Ectodermal cell (in vitro differentiated cells): ENCODE measurements around the gene USB1. TPM values are rescaled to one million over a fixed set of nuclear protein-coding genes. Genes with fewer than 3 reads are reported as not detected.
A peak's percentile ranks its signal among the peaks of the same experiment; 100 is the strongest.

Source experiments
- H3K27ac ChIP-seq: 2 replicates; pipeline ENCODE4 v1.7.0; 2013; ENCODE audit warnings: mild to moderate bottlenecking, low read depth, low read length; ENCODE audit not compliant: insufficient read depth, poor library complexity, severe bottlenecking
- H3K27me3 ChIP-seq: 2 replicates; pipeline ENCODE4 v1.7.0; 2013; ENCODE audit warnings: mild to moderate bottlenecking, low read length; ENCODE audit not compliant: insufficient read depth, control insufficient read depth, poor library complexity, severe bottlenecking
- H3K36me3 ChIP-seq: one replicate; pipeline ENCODE4 v1.7.0; 2013; ENCODE audit warnings: low read length; ENCODE audit not compliant: control insufficient read depth, insufficient read depth
- H3K4me1 ChIP-seq: one replicate; pipeline ENCODE4 v1.7.0; 2013; ENCODE audit warnings: low read length; ENCODE audit not compliant: control insufficient read depth, insufficient read depth
- H3K4me3 ChIP-seq: 2 replicates; pipeline ENCODE4 v1.7.0; 2013; ENCODE audit warnings: low read depth, low read length, control low read depth; ENCODE audit not compliant: insufficient read depth
- H3K9me3 ChIP-seq: 2 replicates; pipeline ENCODE4 v1.7.0; 2013; ENCODE audit warnings: mild to moderate bottlenecking, low read length, moderate library complexity; ENCODE audit not compliant: control insufficient read depth
- WGBS, 2 experiments: methylation state at CpG; one replicate each; pipeline ENCODE4 v1.1.7; 2013; ENCODE audit warnings: missing lambda C conversion rate in 2 of 2; 5-methylcytosine and 5-hydroxymethylcytosine counted together
- polyA plus RNA-seq, 4 experiments: library from polyadenylated mRNA; stranded (reverse); fragments of 50-300 nt; gene quantifications; one replicate each; pipeline ENCODE4 v1.2.3, GENCODE V29; 2013

Gene USB1, protein sequence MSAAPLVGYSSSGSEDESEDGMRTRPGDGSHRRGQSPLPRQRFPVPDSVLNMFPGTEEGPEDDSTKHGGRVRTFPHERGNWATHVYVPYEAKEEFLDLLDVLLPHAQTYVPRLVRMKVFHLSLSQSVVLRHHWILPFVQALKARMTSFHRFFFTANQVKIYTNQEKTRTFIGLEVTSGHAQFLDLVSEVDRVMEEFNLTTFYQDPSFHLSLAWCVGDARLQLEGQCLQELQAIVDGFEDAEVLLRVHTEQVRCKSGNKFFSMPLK
- 73.0 TPM for polyA plus RNA-seq (2013, experiment 1 of 4)
- 68.7 TPM for polyA plus RNA-seq (2013, experiment 2 of 4)
- 41.4 TPM for polyA plus RNA-seq (2013, experiment 3 of 4)
- 51.2 TPM for polyA plus RNA-seq (2013, experiment 4 of 4)

DNA sequence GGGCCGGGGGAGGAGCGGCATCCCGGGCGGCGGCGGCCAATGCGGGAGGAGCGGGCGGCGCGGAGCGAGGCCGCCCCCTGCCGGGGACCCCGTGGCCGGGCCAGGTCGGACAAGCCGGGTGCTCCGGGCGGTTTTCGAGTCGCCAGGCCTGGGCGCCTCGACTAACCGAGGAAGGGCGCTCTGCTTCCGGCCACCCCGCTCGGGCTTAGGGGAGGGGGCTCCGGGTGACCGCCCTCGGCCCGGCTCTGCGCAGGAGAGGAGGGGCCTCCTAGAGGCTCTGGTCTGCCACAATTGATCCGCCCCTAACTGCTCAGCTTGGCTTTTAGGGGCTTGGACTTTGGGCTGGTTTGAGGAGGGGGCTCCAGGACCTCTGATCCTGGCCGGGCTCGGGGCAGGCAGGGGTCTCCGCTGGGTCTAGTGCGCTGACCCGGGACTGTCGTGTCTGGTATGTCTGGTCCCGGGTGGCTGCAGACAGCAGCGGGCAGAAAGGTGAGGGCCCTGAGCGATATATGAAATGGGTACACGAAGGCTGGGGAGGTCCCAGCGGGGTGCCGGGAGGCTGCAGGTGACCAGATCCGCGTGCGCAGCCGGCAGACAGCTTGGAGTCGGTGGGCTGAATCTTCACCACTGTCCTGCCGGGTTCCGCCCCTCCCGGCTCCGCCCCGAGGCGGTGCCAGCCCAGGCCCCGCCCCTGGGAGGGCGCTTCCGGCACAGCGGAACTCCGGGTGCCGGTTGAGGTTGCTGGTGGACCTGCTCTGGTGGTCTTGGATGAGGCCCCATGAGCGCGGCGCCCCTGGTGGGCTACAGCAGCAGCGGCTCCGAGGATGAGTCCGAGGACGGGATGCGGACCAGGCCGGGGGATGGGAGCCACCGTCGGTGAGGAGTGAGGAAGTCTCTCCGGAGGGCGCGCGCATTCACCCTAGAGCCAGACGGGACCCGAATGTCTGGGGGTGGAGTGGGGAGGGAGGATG is at the start of gene USB1:
TSS of gene USB1 (plus strand) at position 702 of the 971 bp plus-strand sequence. CDS start at position 779, 77 bp downstream.
- H3K9me3 ChIP-seq, result no peaks in the 10 kb centered on the region
- no peak within 1 kb of the TSS for H3K27ac ChIP-seq
- H3K27me3 ChIP-seq, result no peaks in the 10 kb centered on the region
- peaks cover 10% of the 10 kb centered on the region for H3K4me1 ChIP-seq
- H3K36me3 ChIP-seq, result peaks cover 7% of the 10 kb centered on the region
- H3K4me3 ChIP-seq, result peak within 1 kb of the TSS; percentile 78
- WGBS, 2 experiments, result 0 to 1% methylated on average over 81 of the region's 81 CpGs

DNA sequence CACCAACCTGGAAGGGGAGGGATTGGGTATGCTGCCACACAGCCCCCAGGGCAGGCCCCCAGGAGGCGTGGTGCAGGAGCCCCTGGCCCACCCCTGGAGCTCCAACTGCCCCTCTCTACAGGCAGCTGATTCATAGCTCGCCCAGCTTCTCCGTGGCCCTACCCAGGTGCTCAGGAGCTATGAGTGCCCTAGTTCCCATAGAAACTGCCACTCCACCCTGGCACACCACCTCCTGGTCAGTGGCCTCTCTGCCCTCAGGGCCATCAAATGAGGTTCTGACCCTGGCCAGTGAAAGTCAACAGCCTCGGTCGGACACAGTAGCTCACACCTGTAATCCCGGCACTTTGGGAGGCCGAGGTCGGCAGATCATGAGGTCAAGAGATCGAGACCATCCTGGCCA is 48.3 kb upstream of the USB1 start:
- Histone ChIP-seq H3K4me1 (no peaks in the 10 kb centered on the region), H3K27me3 (no peaks in the 10 kb centered on the region), H3K27ac (no peak overlapping the region), H3K9me3 (no peaks in the 10 kb centered on the region), H3K4me3 (no peak overlapping the region), H3K36me3 (no peaks in the 10 kb centered on the region)
- WGBS, 2 experiments, result 86 to 92% methylated on average over 9 of the region's 9 CpGs

DNA sequence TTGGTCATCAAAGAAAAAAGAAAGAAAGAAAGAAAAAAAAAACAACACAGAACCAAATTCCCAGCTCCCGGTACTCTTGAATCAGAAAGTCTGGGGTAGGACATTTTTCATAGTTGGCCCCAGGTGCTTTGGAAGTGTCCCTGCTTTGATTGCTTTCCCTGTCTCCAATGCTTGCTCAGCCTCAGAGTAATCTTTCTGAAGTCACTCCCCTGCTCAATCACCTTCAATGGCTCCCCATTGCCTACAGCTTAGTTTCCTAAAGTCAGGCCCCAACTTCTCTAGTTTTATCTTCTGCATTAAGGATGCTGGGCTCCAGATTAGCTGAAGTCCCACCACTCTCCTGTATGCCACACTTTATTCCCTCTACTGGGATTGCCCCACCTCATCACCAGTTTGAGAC is 47.4 kb upstream of the USB1 start:
- H3K9me3 ChIP-seq, result no peaks in the 10 kb centered on the region
- no peak overlapping the region for H3K27ac ChIP-seq
- H3K4me3 ChIP-seq, result no peak overlapping the region
- 97 to 100% methylated on average over 1 of the region's 1 CpG for WGBS, 2 experiments
- no peaks in the 10 kb centered on the region for H3K27me3 ChIP-seq
- H3K36me3 ChIP-seq, result no peaks in the 10 kb centered on the region
- no peaks in the 10 kb centered on the region for H3K4me1 ChIP-seq

DNA sequence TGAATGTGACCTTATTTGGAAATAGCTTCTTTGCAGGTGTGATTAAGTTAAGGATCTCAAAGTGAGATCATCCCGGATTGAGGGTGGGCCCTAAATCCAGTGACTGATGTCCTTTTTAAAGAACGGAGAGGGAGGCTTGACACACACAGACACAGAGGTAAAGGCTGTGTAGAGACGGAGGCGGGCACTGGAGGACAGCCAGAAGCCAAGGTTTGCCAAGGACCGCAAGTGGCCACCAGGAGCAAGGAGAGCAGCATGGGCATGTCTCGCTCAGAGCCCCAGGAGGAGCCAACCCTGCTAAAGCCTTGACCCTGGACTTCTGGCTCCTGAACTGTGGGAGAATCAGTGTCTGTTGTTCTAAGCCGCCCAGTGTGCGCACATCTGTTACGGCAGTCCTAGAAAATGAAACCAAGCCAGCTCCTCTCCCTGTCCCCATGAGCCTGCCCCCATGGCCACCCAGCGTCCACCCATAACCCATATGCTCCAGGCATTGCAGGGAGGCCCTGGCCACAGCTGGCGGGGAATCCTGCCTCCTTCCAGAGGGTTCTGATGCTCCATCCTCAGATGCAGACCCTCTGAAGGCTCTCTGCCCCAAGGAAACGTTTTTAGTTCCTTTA is 45.5 kb upstream of the USB1 start:
- H3K4me3 ChIP-seq, result no peak overlapping the region
- no peaks in the 10 kb centered on the region for H3K27me3 ChIP-seq
- H3K9me3 ChIP-seq, result no peaks in the 10 kb centered on the region
- no peak overlapping the region for H3K27ac ChIP-seq
- no peaks in the 10 kb centered on the region for H3K4me1 ChIP-seq
- WGBS, 2 experiments, result 92 to 93% methylated on average over 12 of the region's 12 CpGs
- no peaks in the 10 kb centered on the region for H3K36me3 ChIP-seq

DNA sequence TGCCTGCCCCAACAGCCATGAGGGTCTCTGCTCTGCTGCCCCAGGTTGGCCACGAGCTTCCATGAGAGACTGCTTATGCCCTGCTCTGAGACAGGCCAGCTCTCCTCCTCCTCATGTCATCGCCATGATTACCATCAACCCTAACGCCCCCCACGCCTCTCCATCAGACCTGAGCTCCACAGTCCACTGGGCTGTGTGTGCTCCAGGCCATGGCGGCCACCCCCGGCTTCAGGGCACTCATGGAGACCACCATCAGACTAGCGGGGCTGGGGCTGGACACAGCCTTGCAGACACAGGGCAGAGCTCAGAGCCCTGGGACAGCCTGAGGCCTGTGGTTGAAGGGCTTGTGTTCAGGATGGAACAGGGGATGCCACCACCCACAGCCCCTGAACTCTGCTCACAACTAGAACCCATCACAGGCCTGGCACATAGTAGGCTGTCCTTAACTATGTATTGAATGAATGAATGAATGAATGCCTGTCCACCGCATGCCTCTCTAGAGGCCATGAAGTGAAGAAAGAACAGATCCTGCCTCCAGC is 44.9 kb upstream of the USB1 start:
- Histone ChIP-seq H3K36me3 (no peaks in the 10 kb centered on the region), H3K27me3 (no peaks in the 10 kb centered on the region), H3K27ac (no peak overlapping the region), H3K4me1 (no peaks in the 10 kb centered on the region), H3K9me3 (no peaks in the 10 kb centered on the region), H3K4me3 (no peak overlapping the region)
- WGBS, 2 experiments, result 90 to 95% methylated on average over 8 of the region's 8 CpGs

DNA sequence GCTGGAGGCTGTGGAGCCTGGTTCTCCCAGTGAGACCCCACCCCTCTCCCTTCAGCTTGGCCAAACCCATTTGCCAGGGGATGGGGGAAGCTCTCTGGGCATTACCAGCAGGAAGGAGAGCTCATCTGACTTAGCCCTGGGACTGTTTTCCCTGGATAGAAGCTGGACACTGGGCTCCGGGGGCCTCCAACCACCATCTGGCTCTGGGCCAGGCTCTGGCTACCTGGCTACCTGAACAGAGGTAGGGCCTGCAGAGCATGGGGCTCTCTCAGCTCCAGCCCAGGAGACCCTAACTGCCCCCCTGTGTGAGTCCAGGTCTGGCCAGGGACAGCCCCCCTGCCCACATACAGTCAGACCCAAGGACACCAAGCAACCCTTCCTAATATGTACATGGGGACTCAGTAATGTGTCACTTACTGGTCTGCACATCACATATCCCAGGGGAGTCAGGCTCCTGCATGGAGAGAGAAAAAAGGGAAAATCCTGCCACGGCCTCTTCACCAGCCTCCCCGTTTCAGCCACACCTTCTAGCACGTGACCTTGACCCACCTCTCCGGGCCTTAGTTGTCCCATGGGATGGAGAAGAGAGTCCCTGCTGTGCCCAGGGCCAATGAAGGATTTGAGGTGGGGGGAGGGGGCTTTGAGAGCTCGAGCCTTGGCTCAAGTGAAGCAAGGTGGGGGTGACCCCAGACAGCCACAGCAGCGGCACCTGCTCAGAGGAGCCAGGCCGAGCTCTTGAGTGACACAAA is 44.1 kb upstream of the USB1 start:
- no peaks in the 10 kb centered on the region for H3K27me3 ChIP-seq
- 74 to 75% methylated on average over 8 of the region's 8 CpGs for WGBS, 2 experiments
- no peaks in the 10 kb centered on the region for H3K9me3 ChIP-seq
- no peak overlapping the region for H3K27ac ChIP-seq
- H3K36me3 ChIP-seq, result no peaks in the 10 kb centered on the region
- no peaks in the 10 kb centered on the region for H3K4me1 ChIP-seq
- H3K4me3 ChIP-seq, result no peak overlapping the region

DNA sequence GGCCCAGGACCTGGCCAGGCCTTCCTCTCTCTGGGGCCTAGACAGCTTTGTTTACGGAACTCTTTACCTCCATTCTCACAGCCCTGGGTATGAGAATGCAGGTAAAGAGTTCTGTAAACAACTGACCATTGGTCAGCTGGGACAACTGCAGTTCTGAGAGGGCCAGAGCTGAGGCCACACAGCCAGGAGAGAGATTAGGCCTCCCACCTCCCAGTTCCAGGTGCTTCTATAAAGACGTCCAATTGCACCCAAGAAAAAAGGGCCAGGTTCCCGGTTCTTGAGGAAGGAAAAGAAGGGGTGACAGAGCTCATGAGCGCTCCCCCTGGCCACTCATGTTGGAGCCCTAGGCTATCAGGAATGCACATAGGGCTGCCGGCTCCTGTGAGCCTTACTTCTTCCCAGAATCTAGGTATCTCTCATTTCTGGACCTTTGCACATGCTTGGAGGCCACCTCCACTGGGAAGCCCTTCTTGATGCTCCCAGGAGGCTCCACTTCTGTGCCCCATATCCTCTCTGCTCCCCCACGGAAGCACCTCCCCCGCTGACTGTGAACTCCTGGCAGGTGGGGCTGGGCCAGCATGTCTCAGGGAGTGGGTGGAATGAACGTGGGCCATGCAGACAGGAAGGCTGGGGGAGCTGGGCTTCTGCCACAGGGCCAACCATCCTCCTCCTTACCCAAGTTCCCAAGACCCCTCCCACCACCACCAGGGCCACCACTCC is 43.4 kb upstream of the USB1 start:
- no peak overlapping the region for H3K4me3 ChIP-seq
- 84 to 85% methylated on average over 8 of the region's 8 CpGs for WGBS, 2 experiments
- H3K36me3 ChIP-seq, result no peaks in the 10 kb centered on the region
- H3K4me1 ChIP-seq, result no peaks in the 10 kb centered on the region
- H3K9me3 ChIP-seq, result no peaks in the 10 kb centered on the region
- no peak overlapping the region for H3K27ac ChIP-seq
- no peaks in the 10 kb centered on the region for H3K27me3 ChIP-seq

DNA sequence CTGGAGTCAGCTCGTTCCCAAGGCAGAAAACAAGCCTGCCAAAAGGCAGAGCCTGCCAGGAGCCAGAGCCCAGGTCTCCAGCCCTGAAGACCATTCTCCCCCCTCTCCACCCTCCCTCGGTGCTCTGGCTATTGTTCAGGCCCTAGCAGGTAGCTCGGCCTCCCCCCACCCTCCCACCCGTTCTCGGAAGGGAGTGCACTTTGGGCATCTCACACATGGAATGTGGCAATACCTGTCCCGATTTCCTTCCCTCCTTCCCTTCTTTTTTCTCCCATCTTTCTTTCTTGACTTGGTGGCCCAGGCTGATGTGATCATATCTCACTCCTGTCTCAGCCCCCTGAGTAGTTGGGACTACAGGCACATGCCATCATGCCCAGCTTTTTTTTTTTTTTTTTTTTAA is 42.7 kb upstream of the USB1 start:
- Histone ChIP-seq H3K4me1 (no peaks in the 10 kb centered on the region), H3K9me3 (no peaks in the 10 kb centered on the region), H3K36me3 (no peaks in the 10 kb centered on the region), H3K4me3 (no peak overlapping the region), H3K27me3 (no peaks in the 10 kb centered on the region), H3K27ac (no peak overlapping the region)
- WGBS, 2 experiments, result 75 to 77% methylated on average over 5 to 6 of the region's 6 CpGs

DNA sequence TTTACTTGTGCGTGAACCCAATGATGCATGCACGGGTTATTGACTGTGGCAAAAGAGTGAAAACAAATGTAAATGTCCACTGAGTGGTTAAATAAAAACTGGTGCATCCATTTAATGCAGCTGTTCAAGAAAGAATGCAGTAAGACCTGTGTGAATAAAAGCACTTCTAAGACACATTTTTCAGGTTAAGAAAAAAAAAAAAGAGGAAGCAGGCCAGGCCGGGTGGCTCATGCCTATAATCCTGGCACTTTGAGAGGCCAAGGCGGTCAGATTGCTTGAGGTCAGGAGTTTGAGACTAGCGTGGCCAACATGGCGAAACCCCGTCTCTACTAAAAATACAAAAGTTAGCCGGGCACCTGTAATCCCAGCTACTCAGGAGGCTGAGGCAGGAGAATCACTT is 42.1 kb upstream of the USB1 start:
- H3K27ac ChIP-seq, result no peak overlapping the region
- whole genome bisulfite sequencing, 2 experiments, result 92 to 94% methylated on average over 8 of the region's 8 CpGs
- no peaks in the 10 kb centered on the region for H3K4me1 ChIP-seq
- H3K36me3 ChIP-seq, result no peaks in the 10 kb centered on the region
- H3K4me3 ChIP-seq, result no peak overlapping the region
- no peaks in the 10 kb centered on the region for H3K9me3 ChIP-seq
- H3K27me3 ChIP-seq, result no peaks in the 10 kb centered on the region
